SW480 (cell line): ENCODE data around the gene GCLC.

Experiments
- DNase-seq: peaks from one replicate; pipeline ENCODE4 v3.0.0-alpha.2; 2016; ENCODE audit warnings: low spot score

Gene GCLC

GRCh38 chr6:53523511-53524454 is 21.1 kb downstream of the GCLC start:
- no peak for DNase-seq

DNA sequence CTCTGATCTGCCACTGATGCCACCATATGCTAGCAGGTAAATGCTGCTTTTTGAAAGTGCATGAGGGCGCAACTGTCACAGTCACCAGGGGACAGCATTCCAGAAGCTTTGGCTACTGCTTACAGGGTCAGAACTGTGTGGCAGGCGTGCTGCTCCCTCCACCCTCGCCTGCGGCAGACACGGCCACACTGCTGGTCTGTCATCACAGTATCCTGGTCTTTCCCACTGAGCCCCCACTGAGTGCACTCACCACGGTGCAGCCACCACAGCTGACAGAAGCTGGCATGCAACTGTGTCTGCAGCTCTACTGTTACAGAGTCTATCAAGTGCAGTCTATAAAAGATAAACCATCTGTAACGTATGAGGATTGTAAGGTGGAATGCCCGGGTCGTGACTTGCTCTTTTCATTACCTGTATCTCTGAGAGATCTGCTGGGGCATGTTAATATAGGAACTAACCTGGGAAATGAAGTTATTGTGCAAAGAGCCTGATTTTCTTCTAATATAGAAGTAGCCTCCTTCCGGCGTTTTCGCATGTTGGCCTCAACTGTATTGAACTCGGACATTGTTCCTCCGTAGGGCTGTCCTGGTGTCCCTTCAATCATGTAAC is 24.5 kb downstream of the GCLC start:
- DNase-seq: no peak

DNA sequence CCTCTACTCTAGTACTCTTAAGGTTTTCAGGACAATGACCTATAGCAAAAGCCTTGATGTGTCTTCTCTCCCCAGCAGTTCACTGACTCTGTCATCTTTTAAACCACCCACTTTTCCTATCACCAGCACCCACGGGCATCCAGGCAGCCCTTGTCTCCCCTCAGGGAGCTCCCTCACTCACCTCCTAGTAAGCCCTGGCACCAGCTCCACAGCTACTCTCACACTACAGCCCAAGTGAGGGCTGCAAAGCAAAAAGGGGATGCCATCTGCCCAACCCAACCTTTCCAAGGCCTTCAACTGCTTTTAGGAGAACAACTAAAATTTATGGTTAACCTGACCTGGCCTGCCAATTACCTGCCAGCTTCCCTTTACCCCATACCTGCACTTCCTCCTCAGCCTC is 26.0 kb downstream of the GCLC start:
- DNase-seq: no peak

DNA sequence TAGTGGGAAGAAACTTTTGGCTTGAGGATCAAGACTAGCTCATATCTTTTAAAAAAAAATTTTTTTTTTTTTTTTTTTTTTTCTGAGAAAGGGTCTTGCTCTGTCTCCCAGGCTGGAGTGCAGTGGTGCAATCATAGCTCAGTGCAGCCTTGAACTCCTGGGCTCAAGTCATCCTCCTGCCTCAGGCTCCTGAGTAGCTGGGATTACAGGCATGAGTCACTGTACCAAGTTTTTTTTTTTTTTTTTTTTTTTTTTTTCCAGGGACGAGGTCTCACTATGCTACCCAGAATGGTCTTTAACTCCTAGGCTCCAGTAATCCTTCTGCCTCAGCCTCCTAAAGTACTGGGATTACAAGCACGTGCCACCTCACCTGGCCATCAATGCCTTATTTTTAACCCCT is 27.9 kb downstream of the GCLC start:
- no peak for DNase-seq

- DNase-seq: no peak
Measured at GRCh38 chr6:53514677-53515076, 30.2 kb downstream of the GCLC start.

DNA sequence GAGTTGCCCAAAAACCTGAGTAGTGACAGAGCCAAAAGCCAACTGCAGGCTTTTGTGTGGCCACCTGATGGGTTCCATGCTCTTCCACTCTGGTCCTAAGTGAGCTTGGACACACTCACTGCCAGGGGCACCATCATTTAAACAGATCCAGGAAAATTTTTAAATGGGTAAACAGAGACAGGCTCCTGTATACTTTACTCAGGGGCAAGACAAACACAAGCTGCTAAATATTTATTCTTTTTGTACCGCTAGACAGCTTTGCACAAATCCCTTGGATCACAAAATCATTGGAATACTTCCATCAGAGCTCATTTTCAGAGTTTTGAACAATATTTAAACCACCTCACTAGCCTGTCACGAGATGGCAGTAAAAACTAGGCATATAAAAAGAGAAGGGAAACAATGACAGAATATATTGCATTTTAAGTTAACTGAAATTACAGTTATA is 31.4 kb downstream of the GCLC start:
- DNase-seq: no peak

DNA sequence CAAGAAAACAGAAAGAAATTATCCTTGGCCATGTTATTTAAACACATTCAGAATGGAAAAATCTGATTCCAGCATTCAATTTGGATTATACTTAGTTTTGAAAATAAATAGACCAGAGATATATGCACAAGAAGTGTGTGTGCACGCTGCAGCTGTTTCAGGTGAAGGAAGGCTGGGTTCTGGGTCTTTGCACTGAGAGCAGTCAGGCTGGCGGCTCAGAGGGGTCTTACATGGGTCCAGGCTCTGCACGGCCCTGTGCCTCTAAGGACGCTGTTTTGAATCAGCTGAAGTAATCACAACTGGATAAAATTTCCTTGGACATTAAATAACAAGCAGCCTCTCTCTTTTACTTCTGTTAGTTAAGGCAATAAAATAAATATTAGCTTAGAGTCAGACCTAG is 31.8 kb downstream of the GCLC start:
- DNase-seq: no peak

DNA sequence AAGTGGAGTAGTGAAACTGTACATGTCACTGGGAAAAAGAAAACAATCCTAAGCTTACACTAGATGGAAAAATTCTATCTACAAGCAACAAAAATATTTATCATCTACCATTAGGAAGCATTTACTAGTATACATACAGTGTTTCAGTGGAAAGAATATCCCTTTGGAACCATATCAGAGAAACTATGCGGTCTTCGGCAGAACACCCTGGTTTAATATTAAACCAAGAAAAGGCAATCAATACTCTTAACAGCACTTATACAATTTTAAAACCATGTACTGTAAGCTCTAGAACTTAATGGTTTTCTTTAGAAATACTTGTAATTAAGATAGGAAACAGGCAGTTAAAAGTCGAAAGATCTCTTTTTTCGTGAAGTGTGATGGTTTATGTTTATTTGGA is 32.3 kb downstream of the GCLC start:
- DNase-seq: no peak

DNA sequence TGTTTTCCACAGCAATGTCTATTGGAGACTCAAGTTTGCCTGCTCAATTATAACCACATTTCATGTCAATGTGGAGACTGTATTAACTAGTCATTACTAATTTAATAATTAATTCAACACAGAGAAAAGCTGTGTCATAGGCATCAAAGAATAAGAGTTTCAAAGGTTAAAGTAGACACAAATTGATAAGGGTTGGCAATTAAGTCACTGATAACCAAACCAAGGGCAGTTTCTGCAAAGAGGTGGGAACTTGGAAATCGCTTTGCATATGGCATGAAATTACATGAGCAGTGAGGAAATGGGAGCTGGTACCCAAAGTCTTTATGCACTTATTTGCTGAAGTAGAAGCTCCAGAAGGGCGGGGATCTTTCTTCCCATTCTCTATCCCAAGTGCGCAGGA is 34.2 kb downstream of the GCLC start:
- DNase-seq: no peak

GRCh38 chr6:53506872-53507271 is 38.0 kb downstream of the GCLC start:
- DNase-seq: no peak

- no peak for DNase-seq
Measured at GRCh38 chr6:53504512-53504911, 40.4 kb downstream of the GCLC start.

DNA sequence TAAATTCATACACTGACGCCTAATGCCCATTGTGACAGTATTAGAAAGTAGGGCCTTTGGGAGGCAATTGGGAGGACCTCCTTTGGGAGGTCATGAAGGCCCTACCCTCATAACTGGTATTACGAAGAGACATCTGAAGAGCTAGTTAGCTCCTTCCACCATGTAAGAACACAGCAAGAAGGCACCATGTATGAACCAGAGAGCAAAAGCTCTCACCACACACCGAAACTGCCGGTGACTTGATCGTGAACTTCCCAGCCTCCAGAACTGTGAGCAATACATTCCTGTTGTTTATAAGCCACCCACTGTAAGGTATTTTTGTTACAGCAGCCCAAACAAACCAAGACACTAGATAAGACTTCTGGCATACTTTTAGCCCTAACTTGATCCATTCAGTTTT is 41.8 kb downstream of the GCLC start:
- no peak for DNase-seq

- DNase-seq: no peak
Measured at GRCh38 chr6:53501432-53501831, 43.5 kb downstream of the GCLC start.

GRCh38 chr6:53500095-53500494 is 44.8 kb downstream of the GCLC start:
- DNase-seq: no peak

GRCh38 chr6:53499094-53499493 is 45.8 kb downstream of the GCLC start:
- DNase-seq: no peak

DNA sequence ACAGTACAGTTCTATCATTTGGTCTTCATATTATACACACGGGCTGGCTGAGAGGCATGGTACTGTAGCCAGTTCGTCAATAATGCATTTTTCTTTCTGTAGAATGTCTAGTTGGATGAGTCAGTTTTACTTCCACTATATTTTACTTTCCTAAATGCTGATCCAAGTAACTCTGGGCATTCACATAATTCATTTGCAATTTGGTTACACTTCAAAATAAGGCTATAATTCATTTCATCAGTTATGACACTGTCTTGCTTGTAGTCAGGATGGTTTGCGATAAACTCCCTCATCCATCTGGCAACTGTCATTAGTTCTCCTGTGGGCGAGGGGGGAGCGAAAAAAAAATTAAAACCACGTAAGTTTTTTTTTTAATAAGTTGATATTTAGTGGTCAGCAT is 46.3 kb downstream of the GCLC start:
- no peak for DNase-seq

DNA sequence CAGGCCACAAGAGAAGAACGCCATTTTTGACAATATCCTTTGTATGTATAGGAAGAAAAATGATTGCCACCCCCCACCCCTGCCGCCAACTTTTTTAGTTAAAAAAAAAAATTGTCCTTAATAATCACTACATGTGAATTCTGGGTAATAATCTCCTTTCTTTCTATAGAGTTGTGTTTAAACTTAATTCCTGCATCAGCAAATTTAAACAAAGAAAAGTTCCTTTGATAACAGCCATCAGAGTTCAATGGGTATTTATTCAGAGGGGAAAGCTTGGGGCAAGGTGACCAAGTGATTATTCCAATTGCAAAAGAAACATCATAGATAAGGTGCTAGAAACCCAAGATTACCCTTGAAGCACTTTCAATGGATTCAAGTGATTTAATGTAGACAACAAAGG is 47.0 kb downstream of the GCLC start:
- no peak for DNase-seq

DNA sequence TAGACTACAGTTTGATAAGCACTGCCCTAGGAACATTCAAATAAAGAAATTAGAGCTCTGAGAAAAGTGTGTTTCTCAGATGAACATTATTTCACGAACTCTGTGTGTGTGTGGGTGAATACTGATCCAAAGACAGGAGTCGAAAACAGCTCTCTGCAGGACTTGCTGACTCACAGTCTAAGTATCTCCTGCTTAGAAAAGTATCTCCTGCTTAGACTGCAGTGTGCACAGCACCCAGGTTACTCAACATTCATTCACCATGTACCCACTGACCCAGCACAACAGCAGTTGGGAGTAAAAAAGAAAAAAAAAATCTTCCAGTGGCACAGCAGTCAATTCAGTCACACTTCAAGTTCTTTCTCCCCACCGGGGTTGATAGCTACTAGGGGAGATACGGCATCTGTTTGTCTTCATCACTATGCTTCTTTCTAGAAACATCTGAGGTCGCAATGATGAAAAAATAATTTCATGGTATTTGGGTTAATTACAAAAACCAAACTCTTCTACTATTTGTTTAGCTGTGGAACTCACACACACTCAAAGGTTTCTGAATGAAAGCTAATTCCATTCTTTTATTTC is 48.0 kb downstream of the GCLC start:
- no peak for DNase-seq

- no peak for DNase-seq
Measured at GRCh38 chr6:53495506-53496499, 49.1 kb downstream of the GCLC start.

- DNase-seq: no peak
Measured at GRCh38 chr6:53494076-53494475, 50.8 kb downstream of the GCLC start.

DNA sequence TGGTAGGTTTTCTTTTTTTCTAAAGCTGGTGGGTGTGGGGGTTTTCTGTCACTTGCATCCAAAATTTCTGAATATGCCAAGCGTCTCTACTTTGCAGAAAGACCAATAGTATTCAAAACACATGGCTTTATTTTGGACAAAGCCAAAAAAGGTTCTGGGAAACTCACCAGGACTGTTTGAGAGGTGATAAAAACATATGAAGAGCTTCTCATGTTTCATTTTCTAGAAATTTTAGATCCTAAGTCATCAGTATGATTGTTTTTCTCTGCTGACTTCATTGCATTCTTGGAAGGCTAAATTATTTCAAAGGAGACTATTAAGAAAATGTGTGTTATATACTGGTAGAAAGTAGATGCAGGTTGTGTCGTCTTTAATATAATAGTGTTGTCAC is 51.3 kb downstream of the GCLC start:
- DNase-seq: no peak
